A549 (cell line): ENCODE data around the gene TTC7B.

Experiments used
- CTCF ChIP-seq: fragments of >200 bp; sonication (Bioruptor Twin); formaldehyde crosslinking; IDR thresholded peaks from 3 replicates; pipeline ENCODE4 v1.5.1; 2016
- NFE2L2 ChIP-seq: fragments of 150-350 bp; conservative IDR thresholded peaks from 2 replicates; pipeline ENCODE4 v1.6.1; 2014; ENCODE audit warnings: low read length
- PBX3 ChIP-seq: IDR thresholded peaks from 2 replicates; pipeline ENCODE4 v1.6.1; 2012
- POLR2A ChIP-seq: IDR thresholded peaks from 2 replicates; pipeline ENCODE4 v1.6.1; 2012; ENCODE audit warnings: mild to moderate bottlenecking, low read length
- ZFP36 ChIP-seq: fragments of 450-650 bp; IDR thresholded peaks from 2 replicates; pipeline ENCODE4 v1.6.1; 2014; ENCODE audit warnings: borderline replicate concordance; ENCODE audit not compliant: partially characterized antibody

DNA sequence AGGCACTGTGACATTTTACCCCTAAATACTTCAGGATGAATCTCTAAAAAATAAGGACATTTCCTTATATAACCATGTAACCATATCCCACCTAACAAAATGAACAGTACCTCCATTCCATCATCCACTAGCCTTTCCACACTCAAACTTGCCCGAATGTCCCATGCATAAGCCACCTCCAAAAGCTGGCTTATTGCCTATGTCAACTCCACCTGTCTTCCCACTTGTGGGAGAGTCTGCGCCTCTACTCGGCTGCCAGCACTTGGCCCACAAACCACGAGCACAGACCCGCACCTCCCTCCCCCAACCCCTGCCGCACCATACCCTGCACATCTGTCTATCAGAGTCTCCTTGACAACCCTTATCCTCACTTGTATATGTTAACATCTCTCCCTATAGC lies 253.6 kb downstream of the TTC7B start:
- TF ChIP-seq CTCF (no peak), PBX3 (no peak), POLR2A (no peak), NFE2L2 (no peak), ZFP36 (no peak)
